Endometrial microvascular endothelial cells (primary cell): ENCODE results near the gene RPA1. TPM values are rescaled to one million over a fixed set of nuclear protein-coding genes. Genes with fewer than 3 reads are reported as not detected.
"Not testable (repeated sequence)": the region's sequence is repeated elsewhere in the genome, so short reads cannot be mapped to it uniquely, and the experiment has no call there.

Experiments used
- in situ Hi-C: cut with HindIII; loops from 2 replicates; pipeline ENCODE4 v1.10.0; 2017; ENCODE audit warnings: low sequenced_read_pairs, low pct_unique_long_range_greater_than_20kb; ENCODE audit errors: inconsistent ontology term
- total RNA-seq: library from RNA; depleted of rRNA; stranded (reverse); fragments of >200 nt; gene quantifications from one replicate; pipeline ENCODE4 v1.2.3, GENCODE V29; 2015; ENCODE audit errors: inconsistent ontology term

The RPA1 gene
- 33.3 TPM for total RNA-seq

- in situ Hi-C loops, result no loop called here
These were observed at the start of gene RPA1, which contains the start of gene SMYD4 for GRCh38 chr17:1829592-1830257. Gene RPA1 (plus strand): TSS chr17:1830005. CDS start chr17:1830094, 89 bp downstream. Gene SMYD4 (minus strand): TSS chr17:1829902. CDS start chr17:1827994, 1,908 bp downstream.

- in situ Hi-C loops, result no loop called here
These were observed 47.6 kb upstream of the RPA1 start for GRCh38 chr17:1782171-1782567.

- in situ Hi-C loops, result no loop called here
These were observed 46.5 kb upstream of the RPA1 start for GRCh38 chr17:1783271-1783670.

GRCh38 chr17:1783834-1784611 lies 45.8 kb upstream of the RPA1 start:
- in situ Hi-C loops, result no loop called here

- in situ Hi-C loops, result no loop called here
These were observed 43.9 kb upstream of the RPA1 start for GRCh38 chr17:1785930-1786329.

GRCh38 chr17:1786708-1787107 lies 43.1 kb upstream of the RPA1 start:
- in situ Hi-C loops, result no loop called here

GRCh38 chr17:1787301-1787902 lies 42.4 kb upstream of the RPA1 start:
- in situ Hi-C loops, result no loop called here

- in situ Hi-C loops, result no loop called here
These were observed 39.9 kb upstream of the RPA1 start for GRCh38 chr17:1789936-1790335.

GRCh38 chr17:1792495-1793446 lies 37.0 kb upstream of the RPA1 start:
- in situ Hi-C loops, result no loop called here

- in situ Hi-C loops, result no loop called here
These were observed 36.4 kb upstream of the RPA1 start for GRCh38 chr17:1793447-1793806.

GRCh38 chr17:1796800-1797199 lies 33.0 kb upstream of the RPA1 start:
- in situ Hi-C loops, result no loop called here

GRCh38 chr17:1797323-1797722 lies 32.5 kb upstream of the RPA1 start:
- in situ Hi-C loops, result no loop called here

- in situ Hi-C loops, result not testable (repeated sequence)
These were observed 32.0 kb upstream of the RPA1 start for GRCh38 chr17:1797846-1798245.

- in situ Hi-C loops, result no loop called here
These were observed 29.6 kb upstream of the RPA1 start for GRCh38 chr17:1800240-1800639.

- in situ Hi-C loops, result no loop called here
These were observed 29.1 kb upstream of the RPA1 start for GRCh38 chr17:1800712-1801111.

- in situ Hi-C loops, result no loop called here
These were observed 27.4 kb upstream of the RPA1 start for GRCh38 chr17:1802429-1802828.

GRCh38 chr17:1803280-1803679 lies 26.5 kb upstream of the RPA1 start:
- in situ Hi-C loops, result no loop called here

GRCh38 chr17:1807890-1808289 lies 21.9 kb upstream of the RPA1 start:
- in situ Hi-C loops, result no loop called here

GRCh38 chr17:1808644-1809043 lies 21.2 kb upstream of the RPA1 start:
- in situ Hi-C loops, result no loop called here
